GM21529 (cell line): ENCODE data around the gene POTEE.
"Not testable (repeated sequence)": the region's sequence is repeated elsewhere in the genome, so short reads cannot be mapped to it uniquely, and the experiment has no call there.

ENCODE experiments used
- ATAC-seq: cut with Tn5 transposase; IDR thresholded peaks from one replicate; pipeline ENCODE4 v1.9.1; 2021; ENCODE audit not compliant: unreplicated experiment

POTEE gene

GRCh38 chr2:131209030-131209772 is at the start of gene POTEE:
Gene POTEE (plus strand): TSS chr2:131209536. CDS start chr2:131218403, 8,867 bp downstream.
- ATAC-seq: not testable (repeated sequence)

DNA sequence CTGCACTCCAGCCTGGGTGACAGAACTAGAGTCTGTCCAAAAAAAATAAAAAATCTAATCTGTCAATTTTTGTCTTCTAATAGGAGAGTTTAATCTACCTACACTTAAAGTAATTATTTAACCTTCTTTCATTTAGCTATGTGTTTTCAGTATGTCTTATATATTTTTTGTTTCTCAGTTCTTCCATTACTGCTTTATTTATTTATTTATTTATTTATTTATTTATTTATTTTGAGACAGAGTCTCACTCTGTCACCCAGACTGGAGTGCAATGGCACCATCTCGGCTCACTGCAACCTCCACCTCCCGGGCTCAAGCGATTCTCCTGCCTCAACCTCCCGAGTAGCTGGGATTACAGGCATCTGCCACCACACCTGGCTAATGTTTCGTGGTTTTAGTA is 43.8 kb upstream of the POTEE start:
- not testable (repeated sequence) for ATAC-seq

GRCh38 chr2:131168538-131168937 is 40.8 kb upstream of the POTEE start:
- ATAC-seq: no peak

DNA sequence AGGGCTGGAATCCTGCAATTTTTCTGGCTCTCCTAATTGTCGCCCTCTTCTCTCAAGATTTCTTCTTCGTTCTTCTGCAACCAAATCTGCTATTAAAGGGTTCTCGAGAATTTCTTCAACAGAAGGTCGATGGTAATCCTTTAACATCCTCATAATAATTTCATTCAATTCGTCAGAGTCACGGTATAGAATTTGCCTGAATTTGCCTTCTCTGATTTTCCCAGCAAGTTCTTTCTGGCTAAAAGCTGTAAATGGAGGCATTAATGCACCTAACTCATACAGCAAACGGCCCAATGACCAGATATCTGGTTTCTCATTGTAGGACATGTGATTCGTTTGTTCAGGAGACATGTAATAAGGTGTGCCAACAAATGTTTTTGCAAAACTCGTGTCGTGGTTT is 31.3 kb upstream of the POTEE start:
- ATAC-seq: not testable (repeated sequence)

DNA sequence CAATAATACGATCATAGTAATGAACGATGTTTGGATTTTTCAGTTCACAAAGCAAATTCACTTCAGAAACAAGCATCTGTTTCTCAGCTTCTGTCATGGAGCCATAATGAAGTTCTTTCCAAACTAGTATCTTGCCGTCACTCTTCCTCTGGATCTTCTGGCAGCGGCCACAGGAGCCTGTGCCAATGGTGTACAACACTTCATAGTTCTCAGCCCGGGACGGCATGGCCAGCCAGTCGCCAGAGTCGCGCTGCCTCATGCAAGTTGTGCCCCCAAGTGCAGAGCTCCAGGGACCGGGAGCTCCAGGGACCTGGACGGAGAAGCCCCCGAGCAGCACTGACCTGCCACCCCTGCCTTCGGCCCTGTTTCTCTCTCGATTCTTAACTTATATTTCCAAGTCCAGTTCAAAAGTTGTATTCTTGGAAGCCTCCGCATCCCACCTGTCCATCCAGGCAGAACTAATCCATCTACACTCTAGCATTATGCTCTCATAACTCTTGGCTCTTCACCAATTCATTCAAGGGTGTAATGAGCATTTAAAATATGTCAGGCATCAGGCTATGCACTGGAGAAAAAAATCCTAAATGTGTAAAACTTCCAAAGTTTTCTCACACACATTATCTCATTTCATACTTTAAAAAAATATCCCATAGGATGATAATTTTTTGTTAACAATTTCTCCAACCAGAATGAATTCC is 30.5 kb upstream of the POTEE start:
- not testable (repeated sequence) for ATAC-seq

DNA sequence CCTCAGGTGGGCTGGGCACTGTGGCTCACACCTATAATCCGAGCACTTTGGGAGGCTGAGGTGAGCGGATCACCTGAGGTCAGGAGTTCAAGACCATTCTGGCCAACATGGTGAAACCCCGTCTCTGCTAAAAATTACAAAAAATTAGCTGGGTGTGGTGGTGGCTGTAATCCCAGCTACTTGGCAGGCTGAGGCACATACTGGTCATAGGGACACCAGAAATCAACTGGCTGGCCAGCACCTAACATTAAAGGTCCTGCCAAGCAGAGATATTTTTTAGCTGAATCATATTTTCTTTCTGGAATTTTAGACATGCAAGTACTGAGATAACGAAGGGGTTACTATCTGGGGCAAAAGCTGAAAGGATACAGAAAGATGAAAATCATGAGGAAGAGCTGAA is 27.9 kb upstream of the POTEE start:
- not testable (repeated sequence) for ATAC-seq

DNA sequence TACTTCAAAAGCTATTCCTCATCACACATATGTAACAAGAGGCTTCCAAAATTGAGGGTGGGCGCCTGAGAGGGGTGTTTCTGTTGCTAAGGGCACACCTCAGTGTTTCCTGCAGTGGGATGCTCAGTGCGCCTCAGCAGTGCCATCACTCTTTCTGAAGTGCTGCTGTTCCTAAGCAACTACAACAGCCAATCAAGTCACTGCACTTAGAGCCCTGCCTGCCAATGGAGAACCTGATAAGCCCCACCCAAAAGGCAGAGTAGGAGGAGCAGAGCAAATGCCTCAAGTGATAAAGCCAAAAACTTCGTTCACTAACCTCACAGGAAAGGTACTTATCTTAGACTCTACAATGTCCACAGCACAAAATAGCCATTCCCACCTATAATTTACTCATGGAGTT is 15.9 kb upstream of the POTEE start:
- not testable (repeated sequence) for ATAC-seq

- not testable (repeated sequence) for ATAC-seq
These were observed 13.2 kb upstream of the POTEE start for GRCh38 chr2:131196186-131196585.

GRCh38 chr2:131201098-131201497 is 8.2 kb upstream of the POTEE start:
- no peak for ATAC-seq

- ATAC-seq: not testable (repeated sequence)
These were observed 1.5 kb upstream of the POTEE start for GRCh38 chr2:131207839-131208238.

DNA sequence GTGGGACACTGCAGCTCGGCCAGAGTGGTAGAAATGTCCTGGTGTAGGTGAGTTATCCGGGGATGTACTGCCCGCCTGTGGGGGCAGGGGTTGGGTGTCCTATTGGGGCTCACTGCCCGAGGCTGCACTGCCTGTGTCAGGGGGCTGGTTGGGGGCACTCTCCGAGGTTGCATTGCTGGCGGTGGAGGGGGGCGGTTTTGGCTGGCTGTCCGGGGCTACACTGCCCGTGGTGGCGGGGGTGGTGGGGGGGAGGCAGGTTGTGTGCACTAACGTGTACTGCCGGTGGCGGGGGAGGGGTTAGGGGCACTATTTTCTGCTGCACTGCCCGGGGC is 403 bp downstream of the POTEE start:
- not testable (repeated sequence) for ATAC-seq

DNA sequence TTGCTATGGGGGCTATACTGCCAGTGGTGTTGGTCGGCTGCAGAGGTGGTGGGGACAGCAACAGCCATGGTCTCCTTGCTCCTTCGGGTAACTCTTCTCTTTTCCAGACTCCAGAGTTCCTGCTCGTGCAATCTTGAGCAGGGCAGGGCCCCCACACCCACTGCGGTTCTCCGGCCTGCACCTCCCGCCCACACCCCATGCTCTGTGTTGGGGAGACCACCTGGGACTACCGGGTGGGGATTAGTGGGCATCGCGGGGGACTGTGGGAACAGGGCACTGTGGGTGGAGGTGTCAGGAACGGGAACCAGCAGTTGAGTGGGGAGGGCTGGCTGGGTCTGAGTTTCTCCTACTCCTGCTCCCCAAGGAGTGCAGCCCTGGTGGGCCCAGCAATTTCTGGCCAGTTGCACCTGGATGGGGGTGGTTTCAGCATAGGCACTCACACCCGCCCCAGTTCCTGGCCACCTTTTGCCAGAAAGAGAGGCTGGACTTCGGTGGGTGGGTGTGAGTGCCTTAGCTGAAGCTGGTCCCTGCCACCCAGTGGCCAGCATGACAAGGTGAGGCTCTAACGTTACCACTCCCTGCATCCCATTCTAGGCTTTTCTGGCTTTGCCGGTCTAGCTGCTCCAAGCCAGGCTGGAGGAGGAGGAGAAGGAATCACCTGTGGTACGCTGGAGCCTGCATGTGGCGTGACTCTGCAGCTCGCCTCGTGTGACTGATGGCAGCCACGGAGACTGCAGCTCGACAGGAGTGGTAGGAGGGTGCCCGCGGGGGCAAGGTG is 1.3 kb downstream of the POTEE start:
- not testable (repeated sequence) for ATAC-seq

- not testable (repeated sequence) for ATAC-seq
These were observed 8.1 kb downstream of the POTEE start for GRCh38 chr2:131217238-131217986.

DNA sequence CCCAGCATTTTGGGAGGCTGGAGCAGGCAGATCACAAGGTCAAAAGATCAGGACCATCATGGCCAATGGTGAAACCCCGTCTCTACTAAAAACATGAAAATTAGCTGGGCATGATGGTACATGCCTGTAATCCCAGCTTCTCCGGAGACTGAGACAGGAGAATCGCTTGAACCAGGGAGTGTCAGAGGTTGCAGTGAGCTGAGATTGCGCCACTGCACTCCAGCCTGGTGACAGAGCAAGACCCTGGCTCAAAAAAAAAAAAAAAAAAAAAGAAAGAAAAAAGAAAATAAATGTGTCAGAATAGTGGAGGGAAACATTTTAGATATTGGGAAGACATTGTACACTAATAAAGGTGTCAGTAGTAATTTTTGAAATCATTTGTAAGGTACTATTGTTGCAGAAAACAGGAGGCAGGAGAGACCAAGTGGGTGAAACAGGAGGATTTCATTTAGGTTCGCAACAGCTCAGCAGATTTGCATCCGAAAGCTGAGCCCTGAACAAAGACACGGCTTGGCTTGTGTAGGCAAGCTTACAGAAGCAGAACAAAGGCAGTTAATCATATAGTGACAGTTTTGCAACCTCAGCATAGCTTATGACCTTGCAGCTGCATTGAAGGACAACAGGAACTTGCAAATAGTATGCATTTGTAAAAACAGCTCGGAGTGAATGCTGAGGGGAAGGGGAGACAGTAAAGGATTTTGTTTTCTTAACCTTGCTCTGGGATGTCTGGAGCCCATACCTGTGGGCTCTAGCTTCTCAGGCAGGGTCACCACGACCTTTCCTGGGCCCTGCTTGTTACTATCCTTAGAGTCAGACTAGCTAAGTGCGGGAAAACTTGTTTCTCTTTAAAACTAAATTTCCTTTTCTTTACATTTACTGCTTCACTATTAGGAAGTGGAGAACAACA is 26.5 kb downstream of the POTEE start:
- not testable (repeated sequence) for ATAC-seq
